Neuronal stem cell (in vitro differentiated cells): ENCODE measurements around the gene ETS1.

Experiments
- DNase-seq: peaks from one replicate; pipeline ENCODE4 v3.0.0-alpha.2; 2013; ENCODE audit warnings: low spot score
- H2AFZ ChIP-seq: one replicate; pipeline ENCODE4 v1.6.1; 2013; ENCODE audit warnings: mild to moderate bottlenecking, low read length, inconsistent platforms
- H2AK5ac ChIP-seq: 2 replicates; pipeline ENCODE4 v1.6.1; 2013; ENCODE audit warnings: low read depth, mild to moderate bottlenecking, inconsistent platforms, low read length, moderate library complexity, mixed read lengths
- H2BK120ac ChIP-seq: 2 replicates; pipeline ENCODE4 v1.6.1; 2013; ENCODE audit warnings: low read depth, mild to moderate bottlenecking, inconsistent platforms, low read length, moderate library complexity, mixed read lengths
- H2BK12ac ChIP-seq: one replicate; pipeline ENCODE4 v1.6.1; 2013; ENCODE audit warnings: low read length, inconsistent platforms
- H2BK15ac ChIP-seq: 2 replicates; pipeline ENCODE4 v1.6.1; 2013; ENCODE audit warnings: mild to moderate bottlenecking, low read length, inconsistent platforms, mixed read lengths
- H2BK5ac ChIP-seq: one replicate; pipeline ENCODE4 v1.6.1; 2013; ENCODE audit warnings: inconsistent platforms, mild to moderate bottlenecking, low read length, moderate library complexity
- H3K14ac ChIP-seq: one replicate; pipeline ENCODE4 v1.6.1; 2013; ENCODE audit warnings: low read length, inconsistent platforms
- H3K18ac ChIP-seq: 2 replicates; pipeline ENCODE4 v1.6.1; 2013; ENCODE audit warnings: low read length, inconsistent platforms
- H3K23ac ChIP-seq: 2 replicates; pipeline ENCODE4 v1.6.1; 2013; ENCODE audit warnings: low read depth, mild to moderate bottlenecking, mixed read lengths, low read length, inconsistent platforms; ENCODE audit not compliant: poor library complexity
- H3K27ac ChIP-seq: replicated peaks from 3 replicates; pipeline ENCODE4 v1.5.1; 2013; ENCODE audit warnings: low read length, inconsistent platforms
- H3K27me3 ChIP-seq, 3 experiments: 2 replicates each; pipeline ENCODE4 v1.6.1; 2013; ENCODE audit warnings: low read length in 3 of 3, mild to moderate bottlenecking in 2 of 3, inconsistent platforms in 1 of 3, low read depth in 1 of 3, mixed read lengths in 1 of 3, moderate library complexity in 1 of 3; ENCODE audit not compliant: control insufficient read depth in 3 of 3, insufficient read depth in 3 of 3
- H3K36me3 ChIP-seq, 2 donors: replicated peaks in 1 of 2; 2 replicates each; pipeline ENCODE4 v1.6.1; 2013; ENCODE audit warnings: low read length in 2 of 2; ENCODE audit not compliant: control insufficient read depth in 2 of 2, insufficient read depth in 2 of 2
- H3K4ac ChIP-seq: 2 replicates; pipeline ENCODE4 v1.6.1; 2013; ENCODE audit warnings: inconsistent platforms, mild to moderate bottlenecking, low read length, moderate library complexity
- H3K4me1 ChIP-seq, 2 donors: 1 replicate in 1 of 2; 2 replicates in 1 of 2; pipeline ENCODE4 v1.6.1; 2013; ENCODE audit warnings: low read length in 2 of 2, low read depth in 1 of 2; ENCODE audit not compliant: control insufficient read depth in 2 of 2, insufficient read depth in 1 of 2
- H3K4me2 ChIP-seq: one replicate; pipeline ENCODE4 v1.6.1; 2013; ENCODE audit warnings: mild to moderate bottlenecking, low read length, inconsistent platforms; ENCODE audit not compliant: insufficient read depth, poor library complexity, severe bottlenecking
- H3K4me3 ChIP-seq, 2 donors: 2 replicates each; pipeline ENCODE4 v1.5.1; 2013; ENCODE audit warnings: low read length in 2 of 2, mild to moderate bottlenecking in 2 of 2, inconsistent platforms in 1 of 2, moderate library complexity in 1 of 2
- H3K79me1 ChIP-seq: one replicate; pipeline ENCODE4 v1.6.1; 2013; ENCODE audit warnings: low read depth, mild to moderate bottlenecking, inconsistent platforms, low read length, moderate library complexity
- H3K9ac ChIP-seq: one replicate; pipeline ENCODE4 v1.6.1; 2013; ENCODE audit warnings: mild to moderate bottlenecking, low read depth, low read length, inconsistent platforms; ENCODE audit not compliant: poor library complexity
- H3K9me3 ChIP-seq, 2 donors: replicated peaks in 1 of 2; 2 replicates each; pipeline versions ENCODE3 to v1.6.1; 2013; ENCODE audit warnings: low read length in 2 of 2, mild to moderate bottlenecking in 2 of 2, inconsistent platforms in 1 of 2, low read depth in 1 of 2, mixed read lengths in 1 of 2, moderate library complexity in 1 of 2; ENCODE audit not compliant: control insufficient read depth in 2 of 2, insufficient read depth in 1 of 2
- H4K8ac ChIP-seq: one replicate; pipeline ENCODE4 v1.6.1; 2013; ENCODE audit warnings: low read depth, mild to moderate bottlenecking, inconsistent platforms, low read length, moderate library complexity
- H4K91ac ChIP-seq: one replicate; pipeline ENCODE4 v1.6.1; 2013; ENCODE audit warnings: low read length, low read depth, mild to moderate bottlenecking, inconsistent platforms; ENCODE audit not compliant: poor library complexity
- WGBS, 2 donors: extraction: QIAGEN DNeasy Blood & Tissue Kit; methylation state at CpG; one replicate each; pipeline ENCODE4 v1.1.7; 2013; ENCODE audit warnings: missing lambda C conversion rate in 2 of 2, mixed read lengths in 1 of 2; ENCODE audit not compliant: insufficient read length in 2 of 2, insufficient replicate concordance in 1 of 2; ENCODE audit errors: extremely low coverage in 2 of 2; 5-methylcytosine and 5-hydroxymethylcytosine counted together

The ETS1 gene

DNA sequence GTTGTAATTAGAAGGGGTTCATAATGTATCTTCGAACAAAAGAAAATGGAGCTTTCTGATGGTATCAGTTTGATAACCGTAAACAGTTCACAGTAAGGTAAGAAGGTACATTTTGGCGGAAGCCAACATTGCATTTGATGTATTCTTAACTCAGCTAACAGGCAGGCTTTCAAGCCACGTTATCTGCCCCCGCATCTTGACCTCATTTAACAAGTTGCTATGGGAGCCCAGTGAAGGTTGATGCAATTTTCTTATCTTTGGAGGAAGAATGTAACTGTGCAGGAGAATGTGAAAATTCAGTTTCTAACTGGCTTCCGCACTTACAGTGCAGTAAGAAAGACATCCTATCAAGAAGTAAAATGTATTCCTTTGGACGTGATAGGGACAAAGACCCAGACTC, 110.6 kb downstream of the ETS1 start:
- no peak overlapping the region for H2BK120ac ChIP-seq
- no peak overlapping the region for H4K91ac ChIP-seq
- H3K27ac ChIP-seq: no peak overlapping the region
- H2AFZ ChIP-seq: no peak overlapping the region
- H3K4ac ChIP-seq: no peak overlapping the region
- peaks cover 0 to 44% of the 10 kb centered on the region in 2 donors for H3K36me3 ChIP-seq
- WGBS, 2 donors: no CpG with 5 or more reads among the region's 7 CpGs
- no peak overlapping the region for H3K14ac ChIP-seq
- no peak overlapping the region for H3K9ac ChIP-seq
- H3K79me1 ChIP-seq: no peaks in the 10 kb centered on the region
- peaks cover 2 to 11% of the 10 kb centered on the region in 2 donors for H3K4me1 ChIP-seq
- no peaks in the 10 kb centered on the region for H3K27me3 ChIP-seq
- no peak overlapping the region for H4K8ac ChIP-seq
- H2AK5ac ChIP-seq: no peak overlapping the region
- no peaks in the 10 kb centered on the region for H3K9me3 ChIP-seq
- no peak overlapping the region for H2BK12ac ChIP-seq
- no peak overlapping the region for H3K4me2 ChIP-seq
- H2BK5ac ChIP-seq: no peak overlapping the region
- H3K23ac ChIP-seq: no peak overlapping the region
- DNase-seq: no peak
- H3K4me3 ChIP-seq: no peak overlapping the region
- H3K18ac ChIP-seq: no peak overlapping the region
- H2BK15ac ChIP-seq: no peak overlapping the region

DNA sequence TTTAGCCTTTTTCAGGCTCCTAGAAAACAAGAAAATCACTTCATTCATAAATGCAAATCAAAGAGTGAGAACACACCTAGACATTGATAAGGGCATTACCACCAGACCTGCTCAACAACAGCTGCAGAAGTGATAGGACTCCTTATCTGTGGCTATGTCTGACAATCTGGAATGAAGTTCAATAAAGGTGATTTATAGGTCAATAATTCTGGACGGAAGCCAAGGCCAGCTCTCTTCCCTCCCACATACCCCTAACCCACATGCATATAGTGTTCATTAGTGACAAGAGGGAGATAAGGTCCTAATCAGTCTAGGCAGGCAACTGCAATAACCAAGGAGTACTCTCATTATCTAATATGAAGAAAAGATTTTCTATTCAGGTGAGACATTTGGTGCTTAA, 111.3 kb downstream of the ETS1 start:
- Histone ChIP-seq H2BK15ac (no peak overlapping the region), H3K27ac (no peak overlapping the region), H3K4ac (no peak overlapping the region), H3K4me2 (no peak overlapping the region), H3K36me3 (peaks cover 0 to 40% of the 10 kb centered on the region in 2 donors), H2AFZ (no peak overlapping the region), H4K91ac (no peak overlapping the region), H2BK5ac (no peak overlapping the region), H3K14ac (no peak overlapping the region), H3K9ac (no peak overlapping the region), H3K18ac (no peak overlapping the region), H4K8ac (no peak overlapping the region), H2AK5ac (no peak overlapping the region), H2BK12ac (no peak overlapping the region), H3K23ac (no peak overlapping the region), H3K9me3 (no peaks in the 10 kb centered on the region), H3K4me3 (no peak overlapping the region), H3K27me3 (no peaks in the 10 kb centered on the region), H3K79me1 (no peaks in the 10 kb centered on the region), H3K4me1 (peaks cover 2 to 13% of the 10 kb centered on the region in 2 donors), H2BK120ac (no peak overlapping the region)
- DNase-seq: no peak
- no CpG with 5 or more reads among the region's 1 CpG for WGBS, 2 donors

- H3K4ac ChIP-seq: no peak overlapping the region
- H2AK5ac ChIP-seq: no peak overlapping the region
- no CpG with 5 or more reads among the region's 8 CpGs for WGBS, 2 donors
- H4K8ac ChIP-seq: no peak overlapping the region
- no peak overlapping the region for H3K14ac ChIP-seq
- no peak for DNase-seq
- H3K4me1 ChIP-seq: peaks cover 2 to 13% of the 10 kb centered on the region in 2 donors
- no peak overlapping the region for H2AFZ ChIP-seq
- no peak overlapping the region for H3K18ac ChIP-seq
- H3K79me1 ChIP-seq: no peaks in the 10 kb centered on the region
- H2BK15ac ChIP-seq: no peak overlapping the region
- peaks cover 0 to 35% of the 10 kb centered on the region in 2 donors for H3K36me3 ChIP-seq
- H3K4me3 ChIP-seq: no peak overlapping the region
- no peak overlapping the region for H3K27ac ChIP-seq
- H3K4me2 ChIP-seq: no peak overlapping the region
- H2BK5ac ChIP-seq: no peak overlapping the region
- no peak overlapping the region for H3K9ac ChIP-seq
- no peak overlapping the region for H4K91ac ChIP-seq
- no peak overlapping the region for H2BK12ac ChIP-seq
- no peaks in the 10 kb centered on the region for H3K27me3 ChIP-seq
- H3K9me3 ChIP-seq: no peaks in the 10 kb centered on the region
- no peak overlapping the region for H3K23ac ChIP-seq
- no peak overlapping the region for H2BK120ac ChIP-seq
Observed at GRCh38 chr11:128474036-128474874, 113.1 kb downstream of the ETS1 start.

DNA sequence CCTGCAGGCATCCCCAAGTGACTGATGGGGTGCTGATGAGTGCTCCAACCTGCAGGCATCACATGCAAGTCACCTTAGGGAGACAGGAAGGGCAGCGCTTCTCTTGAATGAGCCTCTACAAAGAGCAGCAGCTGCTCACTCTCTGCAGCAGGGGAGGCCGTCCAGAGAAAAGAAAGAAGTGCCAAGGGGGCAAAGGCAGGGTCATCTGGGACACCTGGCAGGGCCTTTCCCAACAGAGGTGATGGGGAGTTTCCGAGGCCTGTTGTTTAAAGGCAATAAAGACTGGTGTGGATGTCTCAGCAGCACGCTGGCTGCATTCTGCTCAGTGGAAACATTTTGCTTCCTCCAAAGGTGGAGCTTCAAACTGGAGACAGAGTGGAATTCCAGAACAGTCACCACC, 113.7 kb downstream of the ETS1 start:
- peaks cover 2 to 13% of the 10 kb centered on the region in 2 donors for H3K4me1 ChIP-seq
- H3K27ac ChIP-seq: no peak overlapping the region
- H4K91ac ChIP-seq: no peak overlapping the region
- H3K9ac ChIP-seq: no peak overlapping the region
- no peak overlapping the region for H2AK5ac ChIP-seq
- peaks cover 0 to 29% of the 10 kb centered on the region in 2 donors for H3K36me3 ChIP-seq
- no peak overlapping the region for H2BK12ac ChIP-seq
- no peaks in the 10 kb centered on the region for H3K27me3 ChIP-seq
- no peak overlapping the region for H3K18ac ChIP-seq
- no peak overlapping the region for H2BK120ac ChIP-seq
- no CpG with 5 or more reads among the region's 4 CpGs for WGBS, 2 donors
- H3K23ac ChIP-seq: no peak overlapping the region
- H3K14ac ChIP-seq: no peak overlapping the region
- no peak for DNase-seq
- no peak overlapping the region for H2BK5ac ChIP-seq
- no peaks in the 10 kb centered on the region for H3K9me3 ChIP-seq
- no peak overlapping the region for H3K4ac ChIP-seq
- H2AFZ ChIP-seq: no peak overlapping the region
- no peak overlapping the region for H3K4me3 ChIP-seq
- no peaks in the 10 kb centered on the region for H3K79me1 ChIP-seq
- H4K8ac ChIP-seq: no peak overlapping the region
- no peak overlapping the region for H3K4me2 ChIP-seq
- H2BK15ac ChIP-seq: no peak overlapping the region
